Stimulated activated CD4-positive, alpha-beta T cell treated with anti-CD3 and anti-CD28 coated beads, Interleukin-15, amount 100 ng/mL, for 48 hours (primary cell): ENCODE data around the gene KIF4A.
"Not testable (repeated sequence)": the region's sequence is repeated elsewhere in the genome, so short reads cannot be mapped to it uniquely, and the experiment has no call there.

Experiments used
- DNase-seq, 2 donors: peaks; one replicate each; pipeline ENCODE4 v3.0.0-alpha.2; 2020; ENCODE audit warnings: low read depth in 2 of 2

The KIF4A gene

DNA sequence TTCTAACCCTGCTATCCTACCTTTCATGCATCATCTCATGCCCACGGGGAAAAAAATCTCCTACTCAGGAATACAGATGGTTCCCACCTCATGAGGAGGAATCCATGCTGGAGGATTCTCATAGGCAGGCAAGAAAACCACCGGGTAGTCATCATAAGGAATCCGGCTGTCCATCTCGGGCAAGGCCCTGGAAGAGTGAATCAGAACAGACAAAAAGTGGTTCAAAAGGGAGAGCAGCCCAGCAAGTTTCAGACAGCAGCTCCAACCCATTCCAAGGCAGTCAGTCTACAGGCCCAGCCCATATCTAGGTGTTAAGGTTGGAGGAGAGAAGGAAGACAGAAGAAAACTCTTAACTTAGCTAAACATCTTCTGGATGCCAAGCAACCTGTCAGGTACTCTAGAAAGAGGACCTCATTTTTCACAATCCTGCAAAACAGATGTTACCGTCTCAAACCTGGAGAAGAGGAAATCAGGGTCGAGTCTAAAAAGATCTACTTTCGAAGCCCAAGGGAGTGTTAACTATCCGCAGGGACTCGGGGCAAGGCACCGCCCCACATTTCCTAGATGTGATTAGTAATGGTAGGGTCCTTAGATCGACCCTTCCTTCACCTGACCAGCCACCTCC, 624 bp upstream of the KIF4A start:
- no peak for DNase-seq

- no peak for DNase-seq
These were observed 2.9 kb downstream of the KIF4A start for GRCh38 chrX:70292788-70293187.

- no peak for DNase-seq
These were observed 3.7 kb downstream of the KIF4A start for GRCh38 chrX:70293621-70294020.

GRCh38 chrX:70301716-70302115, 11.8 kb downstream of the KIF4A start:
- DNase-seq, result no peak

DNA sequence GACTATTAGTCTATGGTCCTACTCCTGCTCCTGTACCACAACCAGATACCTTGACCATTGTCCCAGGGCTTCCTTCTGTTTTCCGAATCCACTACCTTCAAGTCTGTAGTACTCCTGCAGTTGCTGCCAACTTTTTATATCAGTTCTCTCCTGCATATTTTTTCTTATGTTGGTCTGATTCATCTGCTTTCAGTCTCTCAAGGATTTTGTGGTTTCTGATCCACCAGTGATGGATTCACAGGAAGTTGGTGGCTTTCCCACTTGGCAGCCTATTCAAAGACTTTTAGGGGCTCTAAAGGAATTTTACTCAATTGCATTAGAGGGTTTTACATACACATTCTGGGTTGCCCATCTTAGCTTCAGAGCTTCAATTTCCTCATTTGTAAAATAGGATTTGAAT, 23.6 kb downstream of the KIF4A start:
- DNase-seq, result no peak

DNA sequence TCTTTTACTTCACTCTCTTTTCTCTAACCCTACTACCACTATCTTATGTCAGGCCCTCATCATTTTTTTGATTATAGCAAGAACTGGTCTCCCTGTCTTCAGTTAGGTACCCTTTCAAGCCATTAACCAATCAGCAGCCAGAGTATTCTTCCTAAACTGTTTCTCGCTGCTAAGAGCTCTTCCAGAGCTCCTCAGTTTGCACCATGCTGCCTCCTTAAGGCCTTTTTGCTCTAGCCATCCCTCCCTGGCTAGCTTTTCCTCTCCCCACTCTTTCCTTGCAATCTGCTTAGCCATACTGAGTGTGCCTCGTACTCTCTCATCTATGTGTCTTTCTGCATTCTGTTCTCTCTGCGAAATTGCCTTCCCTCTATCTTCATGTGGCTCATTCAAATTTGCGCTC, 32.9 kb downstream of the KIF4A start:
- DNase-seq, result no peak

DNA sequence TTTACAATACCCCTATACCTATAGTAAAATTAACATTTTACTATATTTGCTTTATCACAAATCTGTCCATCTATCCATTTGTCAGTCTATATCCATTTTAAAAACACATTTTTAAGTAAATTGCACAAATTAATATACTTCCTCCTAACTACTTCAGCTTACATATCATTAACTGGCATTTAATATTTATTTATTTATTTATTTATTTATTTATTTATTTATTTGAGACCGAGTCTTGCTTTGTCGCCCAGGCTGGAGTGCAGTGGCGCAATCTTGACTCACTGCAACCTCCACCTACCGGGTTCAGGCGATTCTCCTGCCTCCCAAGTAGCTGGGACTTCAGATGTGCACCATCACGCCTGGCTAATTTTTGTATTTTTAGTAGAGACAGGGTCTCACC, 33.7 kb downstream of the KIF4A start:
- DNase-seq, result not testable (repeated sequence)

- no peak for DNase-seq
These were observed 34.4 kb downstream of the KIF4A start for GRCh38 chrX:70324326-70324725.

- DNase-seq, result no peak
These were observed 41.3 kb downstream of the KIF4A start for GRCh38 chrX:70331161-70331560.

DNA sequence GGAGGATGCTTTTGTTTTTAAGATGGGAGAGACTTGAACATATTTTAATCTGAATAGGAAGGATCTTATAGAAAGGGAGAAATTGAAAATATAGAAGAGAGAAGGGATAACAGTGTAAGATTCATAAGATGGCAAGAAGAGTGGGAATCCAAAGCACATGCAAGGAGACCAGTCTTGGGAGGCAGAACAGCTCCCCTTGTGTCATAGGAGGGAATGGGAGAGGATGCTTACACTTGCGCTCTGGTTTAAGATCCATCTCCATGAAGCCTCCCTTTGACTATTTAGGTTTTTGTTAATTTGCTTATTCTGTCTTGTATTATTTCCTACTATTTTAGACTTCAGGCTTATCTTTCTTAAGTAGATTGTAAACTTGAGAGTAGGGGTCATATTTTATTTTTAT, 42.7 kb downstream of the KIF4A start:
- no peak for DNase-seq

- DNase-seq, result no peak
These were observed 46.9 kb downstream of the KIF4A start for GRCh38 chrX:70336767-70337166.

- no peak for DNase-seq
These were observed 48.4 kb downstream of the KIF4A start for GRCh38 chrX:70338290-70338689.

GRCh38 chrX:70343435-70343834, 53.5 kb downstream of the KIF4A start:
- DNase-seq, result no peak

DNA sequence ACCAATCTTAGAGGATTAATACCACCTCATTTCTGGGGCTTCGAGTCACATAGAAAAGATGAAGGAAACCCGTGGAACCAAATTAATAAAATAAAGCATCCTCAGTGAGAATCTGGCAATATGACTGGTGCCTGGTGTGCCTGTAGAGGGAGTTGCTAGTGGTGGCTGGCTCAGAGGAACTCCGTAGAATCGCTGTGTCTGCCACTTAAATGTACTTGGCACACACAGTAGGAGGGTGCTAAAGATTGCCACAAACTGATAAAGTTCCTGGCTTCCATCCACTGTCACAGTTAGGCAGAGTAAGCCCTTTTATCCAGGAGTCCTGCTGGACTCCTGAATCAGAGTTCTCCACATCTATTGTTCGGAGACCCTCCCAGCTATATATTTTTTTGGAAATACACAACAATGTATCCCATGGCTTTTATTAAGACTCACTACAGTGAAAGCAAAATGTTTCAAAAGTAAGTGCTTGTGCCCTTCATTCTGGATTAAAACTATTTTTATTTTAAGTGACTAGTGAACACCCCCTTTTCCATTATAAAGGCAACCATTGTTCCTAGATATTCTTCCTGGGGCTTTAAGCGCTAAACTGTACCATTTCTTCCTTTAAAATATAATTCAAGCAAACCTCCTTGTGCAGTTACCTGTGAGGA, 56.6 kb downstream of the KIF4A start:
- no peak for DNase-seq

DNA sequence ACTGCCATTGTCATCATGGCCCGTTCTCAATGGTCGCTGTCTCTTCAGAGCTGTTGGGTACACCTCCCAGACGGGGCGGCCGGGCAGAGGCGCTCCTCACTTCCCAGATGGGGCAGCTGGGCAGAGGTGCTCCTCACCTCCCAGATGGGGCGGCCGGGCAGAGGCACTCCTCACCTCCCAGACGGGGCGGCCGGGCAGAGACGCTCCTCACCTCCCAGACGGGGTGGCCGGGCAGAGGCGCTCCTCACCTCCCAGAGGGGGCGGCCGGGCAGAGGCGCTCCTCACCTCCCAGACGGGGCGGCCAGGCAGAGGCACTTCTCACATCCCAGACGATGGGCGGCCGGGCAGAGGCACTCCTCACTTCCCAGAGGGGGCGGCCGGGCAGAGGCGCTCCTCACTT, 58.9 kb downstream of the KIF4A start:
- DNase-seq, result not testable (repeated sequence)

DNA sequence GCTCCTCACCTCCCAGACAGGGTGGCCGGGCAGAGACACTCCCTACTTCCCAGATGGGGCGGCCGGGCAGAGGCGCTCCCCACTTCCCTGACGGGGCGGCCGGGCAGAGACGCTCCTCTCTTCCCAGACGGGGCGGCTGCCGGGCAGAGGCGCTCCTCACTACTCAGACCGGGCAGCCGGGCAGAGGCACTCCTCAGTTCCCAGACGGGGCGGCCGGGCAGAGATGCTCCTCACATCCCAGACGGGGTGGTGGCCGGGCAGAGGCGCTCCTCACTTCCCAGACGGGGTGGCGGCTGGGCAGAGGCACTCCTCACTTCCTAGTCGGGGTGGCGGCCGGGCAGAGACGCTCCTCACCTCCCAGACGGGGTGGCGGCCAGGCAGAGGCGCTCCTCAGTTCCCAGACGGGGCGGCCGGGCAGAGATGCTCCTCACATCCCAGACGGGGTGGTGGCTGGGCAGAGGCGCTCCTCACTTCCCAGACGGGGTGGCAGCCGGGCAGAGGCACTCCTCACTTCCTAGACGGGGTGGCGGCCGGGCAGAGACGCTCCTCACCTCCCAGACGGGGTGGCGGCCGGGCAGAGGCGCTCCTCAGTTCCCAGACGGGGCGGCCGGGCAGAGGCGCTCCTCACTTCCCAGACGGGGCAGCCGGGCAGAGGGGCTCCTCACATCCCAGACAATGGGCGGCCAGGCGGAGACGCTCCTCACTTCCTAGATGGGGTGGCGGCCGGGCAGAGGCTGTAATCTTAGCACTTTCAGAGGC, 59.6 kb downstream of the KIF4A start:
- not testable (repeated sequence) for DNase-seq

DNA sequence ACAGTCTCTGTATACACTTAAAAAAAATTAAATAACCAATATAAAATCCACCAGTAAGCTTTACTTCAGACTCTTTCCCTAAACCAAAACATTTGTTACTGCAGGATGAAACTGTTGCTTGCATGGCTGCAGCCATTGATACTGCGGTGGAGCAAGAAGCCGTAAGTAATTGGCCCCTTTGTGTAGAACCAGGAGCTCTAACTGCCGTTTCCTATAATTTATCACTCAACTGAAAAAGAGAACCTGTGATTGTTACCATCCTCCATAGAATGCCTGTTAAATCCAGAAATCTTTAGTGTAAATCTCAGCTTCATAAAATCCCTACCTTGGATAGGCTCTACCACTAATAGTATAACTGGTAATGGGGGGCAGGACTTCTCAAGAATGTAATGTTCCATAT, 62.6 kb downstream of the KIF4A start:
- no peak for DNase-seq

GRCh38 chrX:70353514-70353913, 63.6 kb downstream of the KIF4A start:
- DNase-seq, result no peak

DNA sequence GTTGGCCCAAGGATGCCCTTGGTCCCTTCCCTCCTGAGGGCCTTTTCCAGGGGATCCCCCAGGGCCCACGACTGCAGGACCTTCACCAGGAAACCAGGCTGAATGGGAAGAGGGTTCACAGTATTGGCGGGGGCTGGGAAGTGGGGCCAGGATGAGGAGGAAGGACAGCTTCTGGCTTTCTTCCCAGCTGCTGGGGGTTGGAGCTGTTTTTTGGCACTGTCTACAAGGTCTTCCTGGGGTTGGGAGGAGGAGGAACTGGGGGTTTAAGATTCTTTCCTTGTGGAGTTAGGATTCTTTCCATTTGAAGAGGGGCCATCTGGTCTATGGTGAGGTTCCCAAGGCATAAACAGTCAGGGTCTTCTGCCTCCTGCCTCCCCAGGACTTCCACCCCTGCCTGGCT, 64.8 kb downstream of the KIF4A start:
- no peak for DNase-seq

DNA sequence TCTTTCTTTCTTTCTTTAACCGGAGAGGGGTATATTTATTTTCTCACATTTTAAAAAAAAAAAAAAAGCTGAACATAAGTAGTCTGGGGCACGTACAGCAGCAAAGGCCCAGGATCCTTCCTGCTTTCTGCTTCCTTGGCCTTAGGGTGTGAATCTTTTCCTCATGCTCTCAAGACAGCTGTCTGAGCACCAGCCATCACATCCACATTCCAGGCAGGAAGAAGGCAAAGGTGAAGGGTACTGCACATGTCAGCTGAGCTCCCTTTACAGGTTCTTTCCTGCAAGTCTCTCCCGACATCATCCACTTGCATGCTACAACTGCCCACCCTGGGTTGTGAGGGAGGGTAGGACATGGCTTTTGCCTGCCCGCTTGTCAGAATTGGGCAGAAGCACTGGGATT, 69.6 kb downstream of the KIF4A start:
- no peak for DNase-seq

- DNase-seq, result no peak
These were observed 70.5 kb downstream of the KIF4A start for GRCh38 chrX:70360366-70360765.

GRCh38 chrX:70368731-70369130, 78.8 kb downstream of the KIF4A start:
- not testable (repeated sequence) for DNase-seq

GRCh38 chrX:70386235-70386634, 96.3 kb downstream of the KIF4A start:
- no peak for DNase-seq
